ENCODE results near the gene SLC25A4. TPM values are rescaled to one million over a fixed set of nuclear protein-coding genes. Genes with fewer than 3 reads are reported as not detected.
A peak's percentile ranks its signal among the peaks of the same experiment; 100 is the strongest.

SLC25A4 gene
- total RNA-seq, 1 experiment from 2014 or later, result 40.2 TPM

DNA sequence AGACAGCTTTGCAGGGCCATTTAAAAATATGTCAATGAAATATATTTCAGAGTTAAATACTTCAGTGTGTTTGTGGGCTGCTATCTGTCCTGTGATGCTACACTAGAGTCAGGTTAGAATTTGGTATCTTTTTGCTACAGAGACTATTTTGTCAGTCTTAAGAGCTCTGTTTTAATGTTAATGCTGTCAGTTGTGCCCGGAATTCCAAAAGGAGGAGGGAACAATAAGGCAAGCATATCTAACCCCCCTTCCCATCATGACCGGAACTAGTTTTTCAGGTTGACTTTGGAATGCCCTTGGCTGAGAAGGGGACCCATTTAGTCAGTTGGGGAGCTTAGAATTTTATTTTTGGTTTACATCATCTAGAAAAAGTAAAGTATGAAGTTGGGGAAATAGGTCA is 34.9 kb upstream of the SLC25A4 start (continued):
- TF ChIP-seq PRDM15 (CRISPR knock-in tag; IDR thresholded peaks at IDR 0.05) (no peak), TEAD1 (CRISPR knock-in tag; IDR thresholded peaks at IDR 0.05) (peak; percentile 76; the same call in 1 of the 2 replicates), ZNF416 (CRISPR knock-in tag; IDR thresholded peaks at IDR 0.05) (no peak), HMGXB4 (CRISPR knock-in tag; IDR thresholded peaks at IDR 0.05) (no peak)
- TF ChIP-seq, protein P1, sequence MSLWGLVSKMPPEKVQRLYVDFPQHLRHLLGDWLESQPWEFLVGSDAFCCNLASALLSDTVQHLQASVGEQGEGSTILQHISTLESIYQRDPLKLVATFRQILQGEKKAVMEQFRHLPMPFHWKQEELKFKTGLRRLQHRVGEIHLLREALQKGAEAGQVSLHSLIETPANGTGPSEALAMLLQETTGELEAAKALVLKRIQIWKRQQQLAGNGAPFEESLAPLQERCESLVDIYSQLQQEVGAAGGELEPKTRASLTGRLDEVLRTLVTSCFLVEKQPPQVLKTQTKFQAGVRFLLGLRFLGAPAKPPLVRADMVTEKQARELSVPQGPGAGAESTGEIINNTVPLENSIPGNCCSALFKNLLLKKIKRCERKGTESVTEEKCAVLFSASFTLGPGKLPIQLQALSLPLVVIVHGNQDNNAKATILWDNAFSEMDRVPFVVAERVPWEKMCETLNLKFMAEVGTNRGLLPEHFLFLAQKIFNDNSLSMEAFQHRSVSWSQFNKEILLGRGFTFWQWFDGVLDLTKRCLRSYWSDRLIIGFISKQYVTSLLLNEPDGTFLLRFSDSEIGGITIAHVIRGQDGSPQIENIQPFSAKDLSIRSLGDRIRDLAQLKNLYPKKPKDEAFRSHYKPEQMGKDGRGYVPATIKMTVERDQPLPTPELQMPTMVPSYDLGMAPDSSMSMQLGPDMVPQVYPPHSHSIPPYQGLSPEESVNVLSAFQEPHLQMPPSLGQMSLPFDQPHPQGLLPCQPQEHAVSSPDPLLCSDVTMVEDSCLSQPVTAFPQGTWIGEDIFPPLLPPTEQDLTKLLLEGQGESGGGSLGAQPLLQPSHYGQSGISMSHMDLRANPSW (CRISPR knock-in tag; conservative IDR thresholded peaks at IDR 0.05; ENCODE audit: low read depth), result no peak
- TF ChIP-seq, protein P2, sequence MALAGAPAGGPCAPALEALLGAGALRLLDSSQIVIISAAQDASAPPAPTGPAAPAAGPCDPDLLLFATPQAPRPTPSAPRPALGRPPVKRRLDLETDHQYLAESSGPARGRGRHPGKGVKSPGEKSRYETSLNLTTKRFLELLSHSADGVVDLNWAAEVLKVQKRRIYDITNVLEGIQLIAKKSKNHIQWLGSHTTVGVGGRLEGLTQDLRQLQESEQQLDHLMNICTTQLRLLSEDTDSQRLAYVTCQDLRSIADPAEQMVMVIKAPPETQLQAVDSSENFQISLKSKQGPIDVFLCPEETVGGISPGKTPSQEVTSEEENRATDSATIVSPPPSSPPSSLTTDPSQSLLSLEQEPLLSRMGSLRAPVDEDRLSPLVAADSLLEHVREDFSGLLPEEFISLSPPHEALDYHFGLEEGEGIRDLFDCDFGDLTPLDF (CRISPR knock-in tag; IDR thresholded peaks at IDR 0.05), result no peak

GRCh38 chr4:185108669-185109068 is 34.4 kb upstream of the SLC25A4 start:
- Mint-ChIP-seq H3K9me3 (peaks cover 6% of the 10 kb centered on the region), H3K27ac (peak overlapping the region; percentile 96), H3K27me3 (ENCODE audit: low read depth) (no peaks in the 10 kb centered on the region), H3K4me1 (peaks cover 64% of the 10 kb centered on the region), H3K4me3 (no peak overlapping the region), H3K36me3 (peaks cover 4% of the 10 kb centered on the region)
- POLR2A ChIA-PET, result no interaction called here
- ATAC-seq (no peak), DNase-seq (ENCODE audit: low spot score) (no peak)
- CTCF ChIA-PET, result interaction anchor here (0.8 to 1.7 kb wide), 7 partner anchors 13 to 75 kb away, joined by 3 to 15 read pairs (median 7); partner anchors contain the start of gene SLC25A4
- TF ChIP-seq TEAD1 (CRISPR knock-in tag; IDR thresholded peaks at IDR 0.05), result no peak
- TF ChIP-seq, protein P3, sequence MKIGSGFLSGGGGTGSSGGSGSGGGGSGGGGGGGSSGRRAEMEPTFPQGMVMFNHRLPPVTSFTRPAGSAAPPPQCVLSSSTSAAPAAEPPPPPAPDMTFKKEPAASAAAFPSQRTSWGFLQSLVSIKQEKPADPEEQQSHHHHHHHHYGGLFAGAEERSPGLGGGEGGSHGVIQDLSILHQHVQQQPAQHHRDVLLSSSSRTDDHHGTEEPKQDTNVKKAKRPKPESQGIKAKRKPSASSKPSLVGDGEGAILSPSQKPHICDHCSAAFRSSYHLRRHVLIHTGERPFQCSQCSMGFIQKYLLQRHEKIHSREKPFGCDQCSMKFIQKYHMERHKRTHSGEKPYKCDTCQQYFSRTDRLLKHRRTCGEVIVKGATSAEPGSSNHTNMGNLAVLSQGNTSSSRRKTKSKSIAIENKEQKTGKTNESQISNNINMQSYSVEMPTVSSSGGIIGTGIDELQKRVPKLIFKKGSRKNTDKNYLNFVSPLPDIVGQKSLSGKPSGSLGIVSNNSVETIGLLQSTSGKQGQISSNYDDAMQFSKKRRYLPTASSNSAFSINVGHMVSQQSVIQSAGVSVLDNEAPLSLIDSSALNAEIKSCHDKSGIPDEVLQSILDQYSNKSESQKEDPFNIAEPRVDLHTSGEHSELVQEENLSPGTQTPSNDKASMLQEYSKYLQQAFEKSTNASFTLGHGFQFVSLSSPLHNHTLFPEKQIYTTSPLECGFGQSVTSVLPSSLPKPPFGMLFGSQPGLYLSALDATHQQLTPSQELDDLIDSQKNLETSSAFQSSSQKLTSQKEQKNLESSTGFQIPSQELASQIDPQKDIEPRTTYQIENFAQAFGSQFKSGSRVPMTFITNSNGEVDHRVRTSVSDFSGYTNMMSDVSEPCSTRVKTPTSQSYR (CRISPR knock-in tag; IDR thresholded peaks at IDR 0.05), result no peak
- TF ChIP-seq, protein P4, sequence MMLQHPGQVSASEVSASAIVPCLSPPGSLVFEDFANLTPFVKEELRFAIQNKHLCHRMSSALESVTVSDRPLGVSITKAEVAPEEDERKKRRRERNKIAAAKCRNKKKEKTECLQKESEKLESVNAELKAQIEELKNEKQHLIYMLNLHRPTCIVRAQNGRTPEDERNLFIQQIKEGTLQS (CRISPR knock-in tag; conservative IDR thresholded peaks at IDR 0.05), result no peak
- TF ChIP-seq PREB (CRISPR knock-in tag; IDR thresholded peaks at IDR 0.05; ENCODE audit: borderline replicate concordance), result no peak
- no peak for TF ChIP-seq RELA (CRISPR knock-in tag; IDR thresholded peaks at IDR 0.05; ENCODE audit: borderline replicate concordance)
- TF ChIP-seq NFATC4 (CRISPR knock-in tag; IDR thresholded peaks at IDR 0.05), result no peak
- TF ChIP-seq ATF1 (CRISPR knock-in tag; IDR thresholded peaks at IDR 0.05), result no peak
- no peak for TF ChIP-seq ETV6 (CRISPR knock-in tag; IDR thresholded peaks at IDR 0.05)
- TF ChIP-seq CREB1 (CRISPR knock-in tag; IDR thresholded peaks at IDR 0.05), result no peak
- TF ChIP-seq SP1 (CRISPR knock-in tag; conservative IDR thresholded peaks at IDR 0.05), result no peak
- TF ChIP-seq NR2C2 (CRISPR knock-in tag; IDR thresholded peaks at IDR 0.05), result no peak
- TF ChIP-seq, protein P5, sequence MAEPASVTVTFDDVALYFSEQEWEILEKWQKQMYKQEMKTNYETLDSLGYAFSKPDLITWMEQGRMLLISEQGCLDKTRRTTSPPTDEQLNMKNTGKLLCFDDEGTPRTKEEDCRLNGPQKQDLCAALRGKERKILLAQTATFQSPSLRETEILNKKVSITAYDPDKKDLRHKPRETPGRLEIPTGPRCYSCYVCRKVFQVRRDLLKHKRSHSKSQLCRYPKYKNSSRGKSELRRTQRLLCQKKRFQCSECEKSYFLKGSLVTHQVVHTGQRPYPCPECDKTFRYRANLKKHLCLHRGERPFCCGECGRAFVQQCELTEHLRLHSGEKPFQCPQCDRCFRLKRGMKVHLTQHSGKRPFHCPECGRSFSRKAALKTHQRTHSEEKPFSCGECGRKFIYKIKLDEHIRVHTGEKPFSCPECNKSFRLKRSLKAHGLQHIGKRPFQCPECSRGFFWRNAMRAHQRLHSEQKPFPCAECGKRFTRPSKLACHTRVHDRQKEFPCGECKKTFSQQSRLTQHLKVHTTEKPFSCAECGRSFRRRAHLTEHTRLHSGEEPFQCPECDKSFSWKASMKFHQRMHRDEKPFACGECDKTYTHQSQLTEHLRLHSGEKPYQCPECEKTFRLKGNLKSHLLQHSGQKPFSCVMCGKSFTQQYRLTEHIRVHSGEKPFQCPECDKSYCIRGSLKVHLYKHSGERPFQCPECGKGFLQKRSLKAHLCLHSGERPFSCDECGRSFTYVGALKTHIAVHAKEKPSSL (CRISPR knock-in tag; conservative IDR thresholded peaks at IDR 0.05), result no peak
- no peak for TF ChIP-seq SMAD4 (CRISPR knock-in tag; IDR thresholded peaks at IDR 0.05)
- no peak for TF ChIP-seq RORB (CRISPR knock-in tag; IDR thresholded peaks at IDR 0.05)

All from WTC11 (cell line).